ENCODE results near the gene CRIP2. TPM values are rescaled to one million over a fixed set of nuclear protein-coding genes. Genes with fewer than 3 reads are reported as not detected.

CRIP2 gene, protein sequence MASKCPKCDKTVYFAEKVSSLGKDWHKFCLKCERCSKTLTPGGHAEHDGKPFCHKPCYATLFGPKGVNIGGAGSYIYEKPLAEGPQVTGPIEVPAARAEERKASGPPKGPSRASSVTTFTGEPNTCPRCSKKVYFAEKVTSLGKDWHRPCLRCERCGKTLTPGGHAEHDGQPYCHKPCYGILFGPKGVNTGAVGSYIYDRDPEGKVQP
- polyA plus RNA-seq (ENCODE audit: insufficient read depth in 1 of 5, insufficient read length in 5 of 5, low replicate concordance in 1 of 5), result 100 to 1,000 TPM; 121 to 333 (median 174) TPM
- long read RNA-seq, donor 1, transcript CRIP2-201 (8 exons, 1,857 nt), result major isoform, 136 of 163 reads
- long read RNA-seq, donor 1, partial matches to known transcripts, result 21 of 163 reads
- long read RNA-seq, donor 1, other reads (novel, unspliced or antisense), result 0 of 163 reads
- long read RNA-seq, donor 2, transcript CRIP2-201 (8 exons, 1,857 nt), result major isoform, 58 of 67 reads
- long read RNA-seq, donor 2, partial matches to known transcripts, result 5 of 67 reads
- long read RNA-seq, donor 2, other reads (novel, unspliced or antisense), result 0 of 67 reads
- long read RNA-seq, donor 3, transcript CRIP2-201 (8 exons, 1,857 nt), result major isoform, 93 of 209 reads
- long read RNA-seq, donor 3, partial matches to known transcripts, result 109 of 209 reads
- long read RNA-seq, donor 3, other reads (novel, unspliced or antisense), result 0 of 209 reads
- long read RNA-seq, donor 4, transcript CRIP2-201 (8 exons, 1,857 nt), result major isoform, 68 of 121 reads
- long read RNA-seq, donor 4, partial matches to known transcripts, result 49 of 121 reads
- long read RNA-seq, donor 4, other reads (novel, unspliced or antisense), result 0 of 121 reads
- long read RNA-seq, donor 5, transcript CRIP2-204 (7 exons, 1,373 nt), result minor isoform, 5 of 158 reads
- long read RNA-seq, donor 5, transcript CRIP2-201 (8 exons, 1,857 nt), result major isoform, 125 of 158 reads
- long read RNA-seq, donor 5, transcript CRIP2-205 (8 exons, 1,893 nt), result minor isoform, 7 of 158 reads
- long read RNA-seq, donor 5, partial matches to known transcripts, result 19 of 158 reads
- long read RNA-seq, donor 5, other reads (novel, unspliced or antisense), result 0 of 158 reads
- long read RNA-seq, donor 6, transcript CRIP2-204 (7 exons, 1,373 nt), result minor isoform, 11 of 168 reads
- long read RNA-seq, donor 6, transcript CRIP2-201 (8 exons, 1,857 nt), result major isoform, 131 of 168 reads
- long read RNA-seq, donor 6, partial matches to known transcripts, result 21 of 168 reads
- long read RNA-seq, donor 6, other reads (novel, unspliced or antisense), result 0 of 168 reads
- long read RNA-seq, donor 7, transcript CRIP2-205 (8 exons, 1,893 nt), result minor isoform, 5 of 168 reads
- long read RNA-seq, donor 7, transcript CRIP2-201 (8 exons, 1,857 nt), result major isoform, 158 of 168 reads
- long read RNA-seq, donor 7, partial matches to known transcripts, result 0 of 168 reads
- long read RNA-seq, donor 7, other reads (novel, unspliced or antisense), result 0 of 168 reads
- long read RNA-seq, donor 8, transcript CRIP2-201 (8 exons, 1,857 nt), result major isoform, 46 of 48 reads
- long read RNA-seq, donor 8, partial matches to known transcripts, result 0 of 48 reads
- long read RNA-seq, donor 8, other reads (novel, unspliced or antisense), result 0 of 48 reads

GRCh38 chr14:105474483-105475268 lies at the start of gene CRIP2:
Gene CRIP2 (plus strand): TSS chr14:105474821. CDS start chr14:105474863, 42 bp downstream.
- DNase-seq, result peak in 1 of 2 donors; percentile 67

DNA sequence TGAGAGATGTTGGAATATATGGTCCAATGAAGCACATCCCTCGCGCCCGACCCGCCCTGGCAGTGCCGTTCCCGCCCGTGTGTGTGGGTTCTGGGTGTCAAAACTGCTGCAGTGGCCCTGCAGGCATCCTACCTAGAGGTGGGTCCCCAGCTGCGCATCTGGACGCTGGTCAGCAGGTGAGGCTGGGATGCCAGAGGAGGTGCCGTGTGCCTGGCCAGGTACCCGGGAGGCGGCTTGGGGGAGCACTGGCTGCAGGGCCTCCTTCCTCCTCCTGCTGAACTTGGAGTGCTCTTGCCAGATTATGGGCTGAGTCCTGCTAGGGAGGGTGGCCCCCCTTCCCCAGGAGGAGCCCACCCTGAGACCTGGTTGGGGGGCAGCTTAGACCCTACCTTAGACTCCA lies 49.8 kb upstream of the CRIP2 start:
- DNase-seq, result no peak

- DNase-seq, result no peak
Measured at GRCh38 chr14:105425823-105426247, 48.8 kb upstream of the CRIP2 start.

- no peak for DNase-seq
Measured at GRCh38 chr14:105426416-105427130, 48.0 kb upstream of the CRIP2 start.

- DNase-seq, result no peak
Measured at GRCh38 chr14:105427412-105427811, 47.2 kb upstream of the CRIP2 start.

- no peak for DNase-seq
Measured at GRCh38 chr14:105427936-105428485, 46.6 kb upstream of the CRIP2 start.

GRCh38 chr14:105430042-105430441 lies 44.6 kb upstream of the CRIP2 start:
- DNase-seq, result no peak

DNA sequence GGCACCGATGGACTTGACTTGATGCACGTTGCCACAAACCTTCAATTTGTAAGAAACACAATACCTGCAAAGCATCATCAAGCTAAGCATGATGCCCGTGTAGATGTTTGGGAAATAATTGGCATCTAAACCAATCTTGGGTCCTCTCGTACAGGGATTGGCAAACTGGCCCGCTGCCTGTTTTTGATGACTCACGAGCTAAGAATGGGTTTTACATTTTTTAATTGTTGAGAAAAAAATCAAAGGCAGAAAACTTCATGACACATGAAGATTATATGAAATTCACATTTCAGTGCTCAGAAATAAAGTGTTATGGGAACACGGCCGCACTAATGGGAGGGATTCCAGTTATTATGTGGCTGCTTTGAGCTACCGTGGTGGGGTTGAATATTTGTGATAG lies 44.1 kb upstream of the CRIP2 start:
- no peak for DNase-seq

GRCh38 chr14:105431256-105431655 lies 43.4 kb upstream of the CRIP2 start:
- no peak for DNase-seq

DNA sequence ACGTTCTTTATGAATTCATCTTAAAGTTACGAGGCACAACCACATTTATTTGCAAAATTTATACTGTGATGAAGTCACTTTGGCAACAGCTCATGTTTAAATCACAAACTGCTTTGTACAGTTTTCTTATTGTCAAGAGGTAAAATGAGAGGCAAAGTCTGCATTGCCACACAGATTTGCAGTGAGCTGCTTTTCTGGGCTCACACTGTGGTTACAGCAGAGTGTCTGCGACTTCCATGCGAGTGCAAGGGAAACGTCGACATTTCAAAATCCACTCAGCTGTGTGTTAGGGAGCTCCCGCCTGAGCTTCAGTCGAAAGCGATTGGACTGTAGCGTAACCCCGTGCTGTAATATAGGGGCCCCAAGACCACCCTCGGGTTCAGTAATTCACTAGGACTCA lies 42.0 kb upstream of the CRIP2 start:
- no peak for DNase-seq

DNA sequence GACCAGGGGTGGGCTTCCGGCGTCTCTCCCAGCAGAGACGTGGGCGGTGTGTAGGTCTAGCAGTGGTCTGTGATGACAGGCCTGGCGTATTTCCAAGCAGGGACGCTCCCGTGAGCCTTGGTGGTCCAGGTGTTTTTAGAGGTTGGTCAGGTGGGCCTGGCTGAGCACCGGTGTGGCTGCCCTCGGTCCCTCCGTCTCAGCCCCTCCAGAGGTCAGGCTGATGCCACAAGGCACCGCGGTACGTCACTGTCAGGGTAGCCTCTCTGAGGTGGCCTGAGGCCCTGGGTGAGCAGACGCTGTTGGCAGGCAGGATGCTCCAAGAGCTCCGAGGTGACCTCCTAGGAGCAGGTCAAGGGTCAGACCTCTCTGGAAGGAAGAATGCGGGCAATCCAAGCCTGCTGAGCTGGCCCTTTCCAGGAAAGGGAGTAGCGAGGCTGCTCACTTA lies 41.4 kb upstream of the CRIP2 start:
- no peak for DNase-seq

GRCh38 chr14:105436402-105436801 lies 38.2 kb upstream of the CRIP2 start:
- DNase-seq, result no peak

GRCh38 chr14:105436891-105437722 lies 37.5 kb upstream of the CRIP2 start:
- no peak for DNase-seq

DNA sequence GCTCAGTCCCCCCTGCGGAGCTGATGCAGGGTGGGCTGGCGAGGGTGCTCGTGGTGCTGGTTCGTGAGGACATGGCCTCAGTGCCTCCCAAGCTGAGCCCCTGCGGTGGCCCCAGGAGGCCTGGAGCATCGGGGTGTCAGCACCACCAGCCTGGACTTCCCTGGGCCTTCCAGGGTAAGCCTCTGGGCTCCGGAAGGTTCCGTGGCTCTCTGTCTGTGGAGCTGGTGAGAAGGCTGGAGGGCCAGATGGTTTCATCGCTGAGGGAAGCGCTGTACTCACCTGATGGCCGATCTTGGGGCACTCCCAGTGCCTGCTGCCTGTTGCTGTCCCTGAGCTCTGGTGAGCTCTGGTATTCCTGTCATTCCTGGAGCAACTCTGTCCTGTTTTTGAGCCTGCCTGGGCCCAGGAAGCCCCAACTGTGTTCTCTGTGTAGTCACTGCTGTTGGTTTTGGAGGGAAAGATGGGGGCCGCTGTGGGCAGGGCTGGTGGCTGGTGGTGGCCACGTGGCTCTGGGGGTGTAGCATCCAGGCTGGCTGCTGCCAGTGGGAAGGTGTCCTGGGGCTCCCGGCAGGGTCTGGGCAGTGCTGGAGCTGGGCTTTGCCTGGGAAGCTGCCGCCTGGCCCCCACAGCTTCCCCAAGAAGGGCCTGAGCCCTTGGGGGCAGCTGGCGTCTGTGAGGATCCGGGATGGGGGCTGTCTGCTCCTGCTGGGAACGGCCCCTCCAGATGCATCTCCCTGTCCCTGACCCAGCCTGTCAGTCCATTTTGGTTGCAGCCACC lies 36.7 kb upstream of the CRIP2 start:
- DNase-seq, result no peak

GRCh38 chr14:105439179-105439578 lies 35.4 kb upstream of the CRIP2 start:
- no peak for DNase-seq

DNA sequence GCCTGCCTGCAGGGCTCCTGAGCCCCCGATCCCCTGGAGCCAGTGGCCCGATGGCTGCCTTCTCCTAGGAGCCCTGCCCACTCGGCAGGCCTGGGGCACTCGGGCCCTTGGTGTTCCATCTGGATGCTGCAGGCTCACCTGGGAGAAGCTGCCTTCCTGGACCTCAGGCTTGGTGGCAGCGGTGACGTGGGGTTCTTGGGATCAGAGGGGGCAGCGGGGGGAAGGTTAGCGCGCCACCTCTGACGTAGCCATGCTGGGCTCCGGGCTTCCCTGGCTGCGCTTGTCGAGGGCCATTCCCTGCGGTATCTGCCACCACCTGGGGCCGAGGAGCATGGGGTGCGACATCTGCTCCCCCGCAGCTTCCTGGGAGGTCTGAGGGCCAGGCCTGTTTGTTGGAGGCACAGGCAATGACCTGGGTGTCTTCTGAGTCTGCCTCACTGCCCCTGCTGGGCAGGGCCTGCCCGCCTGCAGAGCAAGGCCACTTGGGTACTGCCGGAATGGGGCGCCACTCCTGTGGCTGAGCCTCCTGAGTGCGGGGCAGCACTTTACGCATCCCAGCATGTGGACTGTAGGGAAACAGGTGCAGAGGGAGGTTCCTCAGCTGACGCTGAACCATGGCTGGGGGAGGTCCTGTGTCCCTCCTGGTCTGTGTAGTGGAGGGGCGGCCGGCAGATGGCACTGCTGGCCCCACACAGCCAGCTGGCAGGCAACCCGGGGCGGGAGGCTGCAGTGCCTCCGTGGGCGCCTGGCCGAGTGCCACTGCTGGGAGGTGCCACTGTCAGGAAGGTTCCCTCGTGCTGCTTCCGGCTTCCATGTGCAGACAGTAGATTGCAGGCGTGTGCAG lies 34.7 kb upstream of the CRIP2 start:
- no peak for DNase-seq

GRCh38 chr14:105440554-105440900 lies 34.1 kb upstream of the CRIP2 start:
- DNase-seq, result no peak
